ENCODE results near the gene DOCK4.

Gene DOCK4

GRCh38 chr7:111775206-111775605 is 431.0 kb downstream of the DOCK4 start:
- DNase-seq, result no peak

- no peak for DNase-seq
Measured at GRCh38 chr7:111772716-111773115, 433.5 kb downstream of the DOCK4 start.

- DNase-seq, result peak in 3 of 56 donors; percentile 17 to 38 (median 35)
Measured at GRCh38 chr7:111771638-111772037, 434.6 kb downstream of the DOCK4 start.

- no peak for DNase-seq
Measured at GRCh38 chr7:111770116-111770515, 436.1 kb downstream of the DOCK4 start.

- no peak for DNase-seq
Measured at GRCh38 chr7:111765751-111766643, 440.2 kb downstream of the DOCK4 start.

- no peak for DNase-seq
Measured at GRCh38 chr7:111763221-111763801, 442.9 kb downstream of the DOCK4 start.

GRCh38 chr7:111762799-111763198 is 443.4 kb downstream of the DOCK4 start:
- no peak for DNase-seq

- no peak for DNase-seq
Measured at GRCh38 chr7:111762211-111762610, 444.0 kb downstream of the DOCK4 start.

- peak in 3 of 56 donors; percentile 16 to 50 (median 43) for DNase-seq
Measured at GRCh38 chr7:111760043-111760442, 446.2 kb downstream of the DOCK4 start.

- no peak for DNase-seq
Measured at GRCh38 chr7:111758332-111758731, 447.9 kb downstream of the DOCK4 start.

- DNase-seq, result peak in 55 of 56 donors; percentile 22 to 92 (median 81)
Measured at GRCh38 chr7:111756687-111757178, 449.5 kb downstream of the DOCK4 start.

- peak in 3 of 56 donors; percentile 12 to 42 (median 29) for DNase-seq
Measured at GRCh38 chr7:111755383-111755782, 450.8 kb downstream of the DOCK4 start.

GRCh38 chr7:111753968-111754367 is 452.2 kb downstream of the DOCK4 start:
- peak in 4 of 56 donors; percentile 18 to 49 (median 36) for DNase-seq

- DNase-seq, result peak in 27 of 56 donors; percentile 5 to 65 (median 33)
Measured at GRCh38 chr7:111752022-111752582, 454.1 kb downstream of the DOCK4 start.

- DNase-seq, result no peak
Measured at GRCh38 chr7:111750878-111751277, 455.3 kb downstream of the DOCK4 start.

GRCh38 chr7:111750228-111750627 is 456.0 kb downstream of the DOCK4 start:
- no peak for DNase-seq

GRCh38 chr7:111749625-111750024 is 456.6 kb downstream of the DOCK4 start:
- no peak for DNase-seq

- no peak for DNase-seq
Measured at GRCh38 chr7:111747718-111748117, 458.5 kb downstream of the DOCK4 start.

GRCh38 chr7:111746950-111747349 is 459.2 kb downstream of the DOCK4 start:
- no peak for DNase-seq

- DNase-seq, result no peak
Measured at GRCh38 chr7:111744501-111745155, 461.6 kb downstream of the DOCK4 start.

GRCh38 chr7:111743244-111743847 is 462.9 kb downstream of the DOCK4 start:
- DNase-seq, result no peak

All from nucleus accumbens (tissue), 56 donors.